Measurements from ENCODE around the gene AGFG1. TPM values are rescaled to one million over a fixed set of nuclear protein-coding genes. Genes with fewer than 3 reads are reported as not detected.
A peak's percentile ranks its signal among the peaks of the same experiment; 100 is the strongest.

Gene AGFG1
- polyA plus RNA-seq, 4 donors: 45.3 to 116 (median 58.9) TPM

DNA sequence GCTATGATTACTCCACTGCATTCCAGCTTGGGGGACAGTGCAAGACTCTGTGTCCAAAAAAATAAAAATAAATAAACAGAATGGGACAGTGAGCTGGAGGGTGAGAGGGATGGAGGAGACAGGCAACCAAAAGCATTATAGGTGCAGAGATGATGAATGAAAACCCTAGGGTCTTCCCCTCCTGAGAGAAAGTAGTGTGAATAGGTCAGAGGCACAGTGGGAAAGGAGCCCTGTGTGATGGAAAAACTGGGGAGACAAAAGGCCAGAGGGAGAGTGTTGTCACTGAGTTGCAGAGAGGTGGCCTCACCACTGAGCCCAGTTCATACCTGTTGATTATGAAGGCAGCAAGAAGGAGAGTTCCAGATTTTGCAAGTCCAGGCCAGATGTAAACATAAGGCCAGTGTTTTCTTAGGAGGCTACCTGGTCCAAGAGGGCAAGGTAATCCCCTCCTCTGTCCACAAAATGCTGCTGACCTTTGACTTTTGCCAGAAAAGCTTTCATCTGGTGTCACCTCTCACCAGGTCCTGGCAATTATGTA lies 17.6 kb upstream of the AGFG1 start:
- FAIRE-seq (no peak), DNase-seq (no peak)
- Histone ChIP-seq H3K27me3 (ENCODE audit: control insufficient read depth in 3 of 3, insufficient read depth in 3 of 3, low read length in 3 of 3) (peaks cover 0 to 2% (median 0%) of the 10 kb centered on the region in 3 donors), H3K4me3 (ENCODE audit: low read depth in 1 of 3, low read length in 3 of 3) (no peak overlapping the region), H3K36me3 (ENCODE audit: control insufficient read depth in 3 of 3, insufficient read depth in 2 of 3, low read depth in 1 of 3, low read length in 3 of 3) (no peaks in the 10 kb centered on the region), H3K9me3 (ENCODE audit: control insufficient read depth in 2 of 2, insufficient read depth in 1 of 2, low read depth in 1 of 2, low read length in 1 of 2) (no peaks in the 10 kb centered on the region), H3K4me1 (ENCODE audit: control insufficient read depth in 3 of 3, insufficient read depth in 2 of 3, low read depth in 1 of 3, low read length in 2 of 3) (peaks cover 0 to 33% (median 2%) of the 10 kb centered on the region in 3 donors), H3K27ac (ENCODE audit: low read depth in 1 of 3, low read length in 2 of 3) (no peak overlapping the region)

GRCh38 chr2:227455200-227455599 lies 16.8 kb upstream of the AGFG1 start:
- Histone ChIP-seq H3K9me3 (ENCODE audit: control insufficient read depth in 2 of 2, insufficient read depth in 1 of 2, low read depth in 1 of 2, low read length in 1 of 2) (no peaks in the 10 kb centered on the region), H3K27me3 (ENCODE audit: control insufficient read depth in 3 of 3, insufficient read depth in 3 of 3, low read length in 3 of 3) (peaks cover 0 to 2% (median 0%) of the 10 kb centered on the region in 3 donors), H3K4me3 (ENCODE audit: low read depth in 1 of 3, low read length in 3 of 3) (no peak overlapping the region), H3K4me1 (ENCODE audit: control insufficient read depth in 3 of 3, insufficient read depth in 2 of 3, low read depth in 1 of 3, low read length in 2 of 3) (peaks cover 0 to 25% (median 0%) of the 10 kb centered on the region in 3 donors), H3K36me3 (ENCODE audit: control insufficient read depth in 3 of 3, insufficient read depth in 2 of 3, low read depth in 1 of 3, low read length in 3 of 3) (no peaks in the 10 kb centered on the region), H3K27ac (ENCODE audit: low read depth in 1 of 3, low read length in 2 of 3) (no peak overlapping the region)
- FAIRE-seq (no peak), DNase-seq (no peak)
- 45 to 66% (median 58%) methylated on average over 2 of the region's 2 CpGs for WGBS, 3 donors

- Histone ChIP-seq H3K27ac (ENCODE audit: low read depth in 1 of 3, low read length in 2 of 3) (no peak overlapping the region), H3K9me3 (ENCODE audit: control insufficient read depth in 2 of 2, insufficient read depth in 1 of 2, low read depth in 1 of 2, low read length in 1 of 2) (no peaks in the 10 kb centered on the region), H3K4me3 (ENCODE audit: low read depth in 1 of 3, low read length in 3 of 3) (no peak overlapping the region), H3K4me1 (ENCODE audit: control insufficient read depth in 3 of 3, insufficient read depth in 2 of 3, low read depth in 1 of 3, low read length in 2 of 3) (peaks cover 0 to 18% (median 0%) of the 10 kb centered on the region in 3 donors), H3K27me3 (ENCODE audit: control insufficient read depth in 3 of 3, insufficient read depth in 3 of 3, low read length in 3 of 3) (peaks cover 0 to 2% (median 0%) of the 10 kb centered on the region in 3 donors), H3K36me3 (ENCODE audit: control insufficient read depth in 3 of 3, insufficient read depth in 2 of 3, low read depth in 1 of 3, low read length in 3 of 3) (no peaks in the 10 kb centered on the region)
- WGBS, 3 donors: 92 to 97% (median 93%) methylated on average over 2 of the region's 2 CpGs
- FAIRE-seq (no peak), DNase-seq (no peak)
Observed at GRCh38 chr2:227456102-227456501, 15.9 kb upstream of the AGFG1 start.

DNA sequence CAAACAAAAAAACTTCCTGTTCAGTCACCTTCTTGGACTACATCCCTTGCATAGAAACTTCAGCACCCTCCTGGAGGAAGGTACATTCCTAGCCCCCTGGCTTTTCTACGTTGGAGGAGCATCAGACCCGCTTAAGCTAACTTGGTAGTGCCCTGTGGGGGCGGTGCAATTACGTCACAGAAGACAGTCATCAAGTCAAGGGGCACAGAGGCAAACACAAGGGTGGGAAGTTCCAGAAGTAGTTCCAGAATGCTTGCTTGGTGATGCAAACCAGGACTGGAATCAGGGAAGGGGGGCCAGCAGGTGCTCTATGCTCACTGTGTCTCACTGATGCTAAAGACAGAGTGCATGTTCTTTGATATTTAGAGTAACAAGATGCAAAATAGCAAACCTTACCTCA lies 15.2 kb upstream of the AGFG1 start:
- DNase-seq (no peak), FAIRE-seq (no peak)
- WGBS, 3 donors: 75 to 84% (median 83%) methylated on average over 4 of the region's 4 CpGs
- Histone ChIP-seq H3K9me3 (ENCODE audit: control insufficient read depth in 2 of 2, insufficient read depth in 1 of 2, low read depth in 1 of 2, low read length in 1 of 2) (no peaks in the 10 kb centered on the region), H3K27me3 (ENCODE audit: control insufficient read depth in 3 of 3, insufficient read depth in 3 of 3, low read length in 3 of 3) (peaks cover 0 to 2% (median 0%) of the 10 kb centered on the region in 3 donors), H3K27ac (ENCODE audit: low read depth in 1 of 3, low read length in 2 of 3) (no peak overlapping the region), H3K36me3 (ENCODE audit: control insufficient read depth in 3 of 3, insufficient read depth in 2 of 3, low read depth in 1 of 3, low read length in 3 of 3) (no peaks in the 10 kb centered on the region), H3K4me1 (ENCODE audit: control insufficient read depth in 3 of 3, insufficient read depth in 2 of 3, low read depth in 1 of 3, low read length in 2 of 3) (peaks cover 0 to 17% (median 1%) of the 10 kb centered on the region in 3 donors), H3K4me3 (ENCODE audit: low read depth in 1 of 3, low read length in 3 of 3) (no peak overlapping the region)

DNA sequence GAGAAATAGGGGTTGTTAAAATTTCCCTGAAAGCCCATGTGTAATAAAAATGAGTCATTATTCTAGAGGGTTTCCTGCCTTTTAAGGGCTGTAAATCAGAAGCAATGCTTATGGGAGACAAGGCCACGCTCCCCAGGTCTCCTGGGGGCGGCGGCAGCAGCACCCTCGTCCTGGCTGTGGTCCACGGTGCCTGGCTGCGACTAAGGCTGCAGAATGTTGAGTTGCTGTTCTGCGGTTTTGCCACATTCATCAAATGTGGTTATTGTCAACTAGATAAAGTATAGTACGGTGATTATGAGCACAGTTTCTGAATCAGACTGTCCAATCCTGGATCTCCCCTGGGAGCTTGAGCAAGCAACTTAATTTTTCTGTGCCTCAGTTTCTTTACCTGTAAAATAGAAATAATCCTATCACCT lies 11.9 kb upstream of the AGFG1 start:
- FAIRE-seq: no peak

GRCh38 chr2:227460833-227461232 lies 11.1 kb upstream of the AGFG1 start:
- no peak for DNase-seq
- no peak overlapping the region for H3K4me3 ChIP-seq (ENCODE audit: low read depth in 1 of 3, low read length in 3 of 3)
- H3K9me3 ChIP-seq (ENCODE audit: control insufficient read depth in 2 of 2, insufficient read depth in 1 of 2, low read depth in 1 of 2, low read length in 1 of 2): no peaks in the 10 kb centered on the region
- H3K4me1 ChIP-seq (ENCODE audit: control insufficient read depth in 3 of 3, insufficient read depth in 2 of 3, low read depth in 1 of 3, low read length in 2 of 3): peaks cover 7 to 30% (median 8%) of the 10 kb centered on the region in 3 donors
- no peak for FAIRE-seq
- H3K36me3 ChIP-seq (ENCODE audit: control insufficient read depth in 3 of 3, insufficient read depth in 2 of 3, low read depth in 1 of 3, low read length in 3 of 3): peaks cover 0 to 3% (median 0%) of the 10 kb centered on the region in 3 donors
- WGBS, 3 donors: 81 to 98% (median 86%) methylated on average over 3 of the region's 3 CpGs
- H3K27ac ChIP-seq (ENCODE audit: low read depth in 1 of 3, low read length in 2 of 3): no peak overlapping the region
- H3K27me3 ChIP-seq (ENCODE audit: control insufficient read depth in 3 of 3, insufficient read depth in 3 of 3, low read length in 3 of 3): no peaks in the 10 kb centered on the region

More for the DNA sequence above, 11.9 kb upstream of the AGFG1 start:
- 44 to 73% (median 52%) methylated on average over 8 of the region's 8 CpGs for WGBS, 3 donors
- no peak for DNase-seq
- Histone ChIP-seq H3K4me1 (ENCODE audit: control insufficient read depth in 3 of 3, insufficient read depth in 2 of 3, low read depth in 1 of 3, low read length in 2 of 3) (peaks cover 7 to 23% (median 8%) of the 10 kb centered on the region in 3 donors), H3K4me3 (ENCODE audit: low read depth in 1 of 3, low read length in 3 of 3) (no peak overlapping the region), H3K27ac (ENCODE audit: low read depth in 1 of 3, low read length in 2 of 3) (no peak overlapping the region), H3K27me3 (ENCODE audit: control insufficient read depth in 3 of 3, insufficient read depth in 3 of 3, low read length in 3 of 3) (no peaks in the 10 kb centered on the region), H3K9me3 (ENCODE audit: control insufficient read depth in 2 of 2, insufficient read depth in 1 of 2, low read depth in 1 of 2, low read length in 1 of 2) (no peaks in the 10 kb centered on the region), H3K36me3 (ENCODE audit: control insufficient read depth in 3 of 3, insufficient read depth in 2 of 3, low read depth in 1 of 3, low read length in 3 of 3) (peaks cover 0 to 3% (median 0%) of the 10 kb centered on the region in 3 donors)

DNA sequence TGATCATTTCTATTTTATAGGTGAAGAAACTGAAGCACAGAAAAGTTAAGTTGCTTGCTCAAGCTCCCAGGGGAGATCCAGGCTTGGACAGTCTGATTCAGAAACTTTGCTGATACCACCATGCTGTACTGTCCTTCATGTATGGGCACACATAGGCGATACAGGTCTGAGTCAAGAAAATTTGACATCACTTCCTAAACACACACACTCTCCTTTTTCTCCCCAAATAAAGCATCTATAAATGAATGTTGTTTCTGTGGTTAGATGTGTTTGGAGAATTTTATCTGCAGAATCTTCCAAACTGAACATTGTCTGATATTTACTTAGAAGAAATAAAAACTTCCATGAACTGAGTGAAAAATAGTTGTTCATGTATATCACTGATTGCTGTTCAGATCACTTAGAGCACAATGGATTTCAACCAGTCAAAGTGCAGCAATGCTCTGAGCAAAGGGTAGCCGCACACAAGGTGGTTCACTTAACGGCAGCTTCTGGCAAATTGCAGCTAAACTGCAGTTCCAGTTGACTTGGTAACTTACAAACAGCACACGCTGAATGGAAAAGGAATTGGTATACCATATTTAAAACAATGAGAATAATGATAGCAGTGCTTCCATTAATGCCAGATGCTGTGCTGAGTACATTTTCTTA lies 10.0 kb upstream of the AGFG1 start:
- no peak for FAIRE-seq
- peak in 1 of 2 donors; percentile 35 for DNase-seq
- Histone ChIP-seq H3K27ac (ENCODE audit: low read depth in 1 of 3, low read length in 2 of 3) (no peak overlapping the region), H3K4me1 (ENCODE audit: control insufficient read depth in 3 of 3, insufficient read depth in 2 of 3, low read depth in 1 of 3, low read length in 2 of 3) (peaks cover 7 to 40% (median 8%) of the 10 kb centered on the region in 3 donors), H3K9me3 (ENCODE audit: control insufficient read depth in 2 of 2, insufficient read depth in 1 of 2, low read depth in 1 of 2, low read length in 1 of 2) (no peaks in the 10 kb centered on the region), H3K27me3 (ENCODE audit: control insufficient read depth in 3 of 3, insufficient read depth in 3 of 3, low read length in 3 of 3) (no peaks in the 10 kb centered on the region), H3K36me3 (ENCODE audit: control insufficient read depth in 3 of 3, insufficient read depth in 2 of 3, low read depth in 1 of 3, low read length in 3 of 3) (peaks cover 0 to 3% (median 0%) of the 10 kb centered on the region in 3 donors), H3K4me3 (ENCODE audit: low read depth in 1 of 3, low read length in 3 of 3) (no peak overlapping the region)
- WGBS, 3 donors: 55 to 62% (median 59%) methylated on average over 4 of the region's 4 CpGs

GRCh38 chr2:227462462-227462951 lies 9.4 kb upstream of the AGFG1 start:
- peaks cover 7 to 46% (median 8%) of the 10 kb centered on the region in 3 donors for H3K4me1 ChIP-seq (ENCODE audit: control insufficient read depth in 3 of 3, insufficient read depth in 2 of 3, low read depth in 1 of 3, low read length in 2 of 3)
- no peak overlapping the region for H3K4me3 ChIP-seq (ENCODE audit: low read depth in 1 of 3, low read length in 3 of 3)
- FAIRE-seq (no peak), DNase-seq (peak; percentile 49 to 82)
- no peaks in the 10 kb centered on the region for H3K9me3 ChIP-seq (ENCODE audit: control insufficient read depth in 2 of 2, insufficient read depth in 1 of 2, low read depth in 1 of 2, low read length in 1 of 2)
- H3K36me3 ChIP-seq (ENCODE audit: control insufficient read depth in 3 of 3, insufficient read depth in 2 of 3, low read depth in 1 of 3, low read length in 3 of 3): peaks cover 0 to 3% (median 0%) of the 10 kb centered on the region in 3 donors
- H3K27ac ChIP-seq (ENCODE audit: low read depth in 1 of 3, low read length in 2 of 3): peak overlapping the region; percentile 34 to 64 (median 37)
- WGBS, 3 donors: 28 to 60% (median 46%) methylated on average over 6 of the region's 6 CpGs
- no peaks in the 10 kb centered on the region for H3K27me3 ChIP-seq (ENCODE audit: control insufficient read depth in 3 of 3, insufficient read depth in 3 of 3, low read length in 3 of 3)

All from small intestine (tissue), 7 donors.